ENCODE results near the gene AGPAT1. TPM values are rescaled to one million over a fixed set of nuclear protein-coding genes. Genes with fewer than 3 reads are reported as not detected.
A peak's percentile ranks its signal among the peaks of the same experiment; 100 is the strongest.

Gene AGPAT1
- total and polyA plus RNA-seq, 2 of the 13 experiments (the other 11 are each of a cell fraction or from before 2014, with no cell fraction given): 51.3 to 139 TPM

DNA sequence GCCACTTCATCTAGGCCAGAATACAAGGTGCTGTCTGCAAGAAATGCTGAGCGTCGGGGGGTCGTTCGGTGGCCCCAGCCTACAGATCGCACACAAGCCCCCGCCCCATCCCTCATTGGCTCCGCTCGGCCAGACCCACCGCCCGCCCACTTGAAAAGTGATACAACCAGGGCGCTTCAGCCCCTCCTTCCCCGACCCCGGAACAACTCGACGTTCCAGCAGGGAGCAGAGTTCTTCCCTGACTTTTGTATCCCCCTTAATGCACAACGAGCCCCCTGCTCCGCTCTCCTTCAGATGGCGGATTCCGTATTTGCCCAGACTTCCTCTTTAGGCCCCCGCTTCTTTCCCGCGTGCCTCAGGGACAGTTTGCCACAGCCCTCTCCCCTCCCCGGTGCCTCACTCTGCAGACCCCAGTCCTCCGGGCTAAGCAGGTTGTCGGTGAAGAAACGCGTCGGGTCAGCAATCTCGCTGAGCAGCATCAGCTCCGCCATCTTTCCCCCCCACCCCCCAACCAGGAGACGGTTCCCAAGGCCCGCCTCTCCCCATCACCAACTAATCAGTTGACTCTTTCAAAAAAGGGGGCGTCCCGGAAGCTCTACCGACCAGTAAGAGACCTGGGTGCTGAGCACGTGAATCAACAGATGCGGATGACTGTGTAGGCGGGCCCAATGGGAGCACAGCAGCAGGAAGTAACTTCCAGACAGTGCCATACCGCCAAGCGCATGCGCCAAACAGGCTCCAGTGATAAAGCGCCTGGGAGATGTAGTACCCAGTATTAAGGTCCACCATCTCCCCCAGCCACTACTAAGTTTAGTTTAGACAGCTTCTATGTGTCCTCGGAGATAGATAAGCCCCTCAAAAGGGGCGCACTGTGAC is 47.9 kb downstream of the AGPAT1 start, which contains the start of gene ATF6B (continued):
- TF ChIP-seq, protein P1, sequence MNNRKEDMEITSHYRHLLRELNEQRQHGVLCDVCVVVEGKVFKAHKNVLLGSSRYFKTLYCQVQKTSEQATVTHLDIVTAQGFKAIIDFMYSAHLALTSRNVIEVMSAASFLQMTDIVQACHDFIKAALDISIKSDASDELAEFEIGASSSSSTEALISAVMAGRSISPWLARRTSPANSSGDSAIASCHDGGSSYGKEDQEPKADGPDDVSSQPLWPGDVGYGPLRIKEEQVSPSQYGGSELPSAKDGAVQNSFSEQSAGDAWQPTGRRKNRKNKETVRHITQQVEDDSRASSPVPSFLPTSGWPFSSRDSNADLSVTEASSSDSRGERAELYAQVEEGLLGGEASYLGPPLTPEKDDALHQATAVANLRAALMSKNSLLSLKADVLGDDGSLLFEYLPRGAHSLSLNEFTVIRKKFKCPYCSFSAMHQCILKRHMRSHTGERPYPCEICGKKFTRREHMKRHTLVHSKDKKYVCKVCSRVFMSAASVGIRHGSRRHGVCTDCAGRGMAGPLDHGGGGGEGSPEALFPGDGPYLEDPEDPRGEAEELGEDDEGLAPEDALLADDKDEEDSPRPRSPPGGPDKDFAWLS (CRISPR knock-in tag; IDR thresholded peaks at IDR 0.05; ENCODE audit: borderline replicate concordance): peak; percentile 32; the same call in 1 of the 2 replicates
- TF ChIP-seq AGO2 (optimal IDR thresholded peaks at IDR 0.05; ENCODE audit: low read depth, low read length) (peak; percentile 73), CREB1 (IDR thresholded peaks at IDR 0.05) (peak; percentile 82), CREB1 (CRISPR knock-in tag; IDR thresholded peaks at IDR 0.05) (peak; percentile 93), ZNF430 (CRISPR knock-in tag; IDR thresholded peaks at IDR 0.05) (peak; percentile 64; the same call in 1 of the 2 replicates), NCOA5 (CRISPR knock-in tag; IDR thresholded peaks at IDR 0.05) (no peak)
- TF ChIP-seq, protein P2, sequence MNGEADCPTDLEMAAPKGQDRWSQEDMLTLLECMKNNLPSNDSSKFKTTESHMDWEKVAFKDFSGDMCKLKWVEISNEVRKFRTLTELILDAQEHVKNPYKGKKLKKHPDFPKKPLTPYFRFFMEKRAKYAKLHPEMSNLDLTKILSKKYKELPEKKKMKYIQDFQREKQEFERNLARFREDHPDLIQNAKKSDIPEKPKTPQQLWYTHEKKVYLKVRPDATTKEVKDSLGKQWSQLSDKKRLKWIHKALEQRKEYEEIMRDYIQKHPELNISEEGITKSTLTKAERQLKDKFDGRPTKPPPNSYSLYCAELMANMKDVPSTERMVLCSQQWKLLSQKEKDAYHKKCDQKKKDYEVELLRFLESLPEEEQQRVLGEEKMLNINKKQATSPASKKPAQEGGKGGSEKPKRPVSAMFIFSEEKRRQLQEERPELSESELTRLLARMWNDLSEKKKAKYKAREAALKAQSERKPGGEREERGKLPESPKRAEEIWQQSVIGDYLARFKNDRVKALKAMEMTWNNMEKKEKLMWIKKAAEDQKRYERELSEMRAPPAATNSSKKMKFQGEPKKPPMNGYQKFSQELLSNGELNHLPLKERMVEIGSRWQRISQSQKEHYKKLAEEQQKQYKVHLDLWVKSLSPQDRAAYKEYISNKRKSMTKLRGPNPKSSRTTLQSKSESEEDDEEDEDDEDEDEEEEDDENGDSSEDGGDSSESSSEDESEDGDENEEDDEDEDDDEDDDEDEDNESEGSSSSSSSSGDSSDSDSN (CRISPR knock-in tag; IDR thresholded peaks at IDR 0.05): no peak
- TF ChIP-seq, protein P3, sequence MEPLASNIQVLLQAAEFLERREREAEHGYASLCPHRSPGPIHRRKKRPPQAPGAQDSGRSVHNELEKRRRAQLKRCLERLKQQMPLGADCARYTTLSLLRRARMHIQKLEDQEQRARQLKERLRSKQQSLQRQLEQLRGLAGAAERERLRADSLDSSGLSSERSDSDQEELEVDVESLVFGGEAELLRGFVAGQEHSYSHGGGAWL (CRISPR knock-in tag; IDR thresholded peaks at IDR 0.05): no peak
- TF ChIP-seq, protein P4, sequence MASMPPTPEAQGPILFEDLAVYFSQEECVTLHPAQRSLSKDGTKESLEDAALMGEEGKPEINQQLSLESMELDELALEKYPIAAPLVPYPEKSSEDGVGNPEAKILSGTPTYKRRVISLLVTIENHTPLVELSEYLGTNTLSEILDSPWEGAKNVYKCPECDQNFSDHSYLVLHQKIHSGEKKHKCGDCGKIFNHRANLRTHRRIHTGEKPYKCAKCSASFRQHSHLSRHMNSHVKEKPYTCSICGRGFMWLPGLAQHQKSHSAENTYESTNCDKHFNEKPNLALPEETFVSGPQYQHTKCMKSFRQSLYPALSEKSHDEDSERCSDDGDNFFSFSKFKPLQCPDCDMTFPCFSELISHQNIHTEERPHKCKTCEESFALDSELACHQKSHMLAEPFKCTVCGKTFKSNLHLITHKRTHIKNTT (CRISPR knock-in tag; IDR thresholded peaks at IDR 0.05): no peak
- TF ChIP-seq, protein P5, sequence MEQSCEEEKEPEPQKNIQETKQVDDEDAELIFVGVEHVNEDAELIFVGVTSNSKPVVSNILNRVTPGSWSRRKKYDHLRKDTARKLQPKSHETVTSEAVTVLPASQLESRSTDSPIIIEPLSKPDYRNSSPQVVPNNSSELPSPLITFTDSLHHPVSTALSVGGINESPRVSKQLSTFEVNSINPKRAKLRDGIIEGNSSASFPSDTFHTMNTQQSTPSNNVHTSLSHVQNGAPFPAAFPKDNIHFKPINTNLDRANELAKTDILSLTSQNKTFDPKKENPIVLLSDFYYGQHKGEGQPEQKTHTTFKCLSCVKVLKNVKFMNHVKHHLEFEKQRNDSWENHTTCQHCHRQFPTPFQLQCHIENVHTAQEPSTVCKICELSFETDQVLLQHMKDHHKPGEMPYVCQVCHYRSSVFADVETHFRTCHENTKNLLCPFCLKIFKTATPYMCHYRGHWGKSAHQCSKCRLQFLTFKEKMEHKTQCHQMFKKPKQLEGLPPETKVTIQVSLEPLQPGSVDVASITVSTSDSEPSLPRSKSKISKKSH (CRISPR knock-in tag; IDR thresholded peaks at IDR 0.05; ENCODE audit: borderline replicate concordance): 0 out of 2 replicates have a peak, but pooled peaks have one; percentile 30
- TF ChIP-seq, protein P6, sequence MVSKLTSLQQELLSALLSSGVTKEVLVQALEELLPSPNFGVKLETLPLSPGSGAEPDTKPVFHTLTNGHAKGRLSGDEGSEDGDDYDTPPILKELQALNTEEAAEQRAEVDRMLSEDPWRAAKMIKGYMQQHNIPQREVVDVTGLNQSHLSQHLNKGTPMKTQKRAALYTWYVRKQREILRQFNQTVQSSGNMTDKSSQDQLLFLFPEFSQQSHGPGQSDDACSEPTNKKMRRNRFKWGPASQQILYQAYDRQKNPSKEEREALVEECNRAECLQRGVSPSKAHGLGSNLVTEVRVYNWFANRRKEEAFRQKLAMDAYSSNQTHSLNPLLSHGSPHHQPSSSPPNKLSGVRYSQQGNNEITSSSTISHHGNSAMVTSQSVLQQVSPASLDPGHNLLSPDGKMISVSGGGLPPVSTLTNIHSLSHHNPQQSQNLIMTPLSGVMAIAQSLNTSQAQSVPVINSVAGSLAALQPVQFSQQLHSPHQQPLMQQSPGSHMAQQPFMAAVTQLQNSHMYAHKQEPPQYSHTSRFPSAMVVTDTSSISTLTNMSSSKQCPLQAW (CRISPR knock-in tag; IDR thresholded peaks at IDR 0.05): peak; percentile 83
- TF ChIP-seq, protein P7, sequence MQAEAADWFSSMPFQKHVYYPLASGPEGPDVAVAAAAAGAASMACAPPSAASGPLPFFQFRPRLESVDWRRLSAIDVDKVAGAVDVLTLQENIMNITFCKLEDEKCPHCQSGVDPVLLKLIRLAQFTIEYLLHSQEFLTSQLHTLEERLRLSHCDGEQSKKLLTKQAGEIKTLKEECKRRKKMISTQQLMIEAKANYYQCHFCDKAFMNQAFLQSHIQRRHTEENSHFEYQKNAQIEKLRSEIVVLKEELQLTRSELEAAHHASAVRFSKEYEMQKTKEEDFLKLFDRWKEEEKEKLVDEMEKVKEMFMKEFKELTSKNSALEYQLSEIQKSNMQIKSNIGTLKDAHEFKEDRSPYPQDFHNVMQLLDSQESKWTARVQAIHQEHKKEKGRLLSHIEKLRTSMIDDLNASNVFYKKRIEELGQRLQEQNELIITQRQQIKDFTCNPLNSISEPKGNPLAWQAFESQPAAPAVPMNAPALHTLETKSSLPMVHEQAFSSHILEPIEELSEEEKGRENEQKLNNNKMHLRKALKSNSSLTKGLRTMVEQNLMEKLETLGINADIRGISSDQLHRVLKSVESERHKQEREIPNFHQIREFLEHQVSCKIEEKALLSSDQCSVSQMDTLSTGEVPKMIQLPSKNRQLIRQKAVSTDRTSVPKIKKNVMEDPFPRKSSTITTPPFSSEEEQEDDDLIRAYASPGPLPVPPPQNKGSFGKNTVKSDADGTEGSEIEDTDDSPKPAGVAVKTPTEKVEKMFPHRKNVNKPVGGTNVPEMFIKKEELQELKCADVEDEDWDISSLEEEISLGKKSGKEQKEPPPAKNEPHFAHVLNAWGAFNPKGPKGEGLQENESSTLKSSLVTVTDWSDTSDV (CRISPR knock-in tag; IDR thresholded peaks at IDR 0.05): no peak
- TF ChIP-seq, protein P8, sequence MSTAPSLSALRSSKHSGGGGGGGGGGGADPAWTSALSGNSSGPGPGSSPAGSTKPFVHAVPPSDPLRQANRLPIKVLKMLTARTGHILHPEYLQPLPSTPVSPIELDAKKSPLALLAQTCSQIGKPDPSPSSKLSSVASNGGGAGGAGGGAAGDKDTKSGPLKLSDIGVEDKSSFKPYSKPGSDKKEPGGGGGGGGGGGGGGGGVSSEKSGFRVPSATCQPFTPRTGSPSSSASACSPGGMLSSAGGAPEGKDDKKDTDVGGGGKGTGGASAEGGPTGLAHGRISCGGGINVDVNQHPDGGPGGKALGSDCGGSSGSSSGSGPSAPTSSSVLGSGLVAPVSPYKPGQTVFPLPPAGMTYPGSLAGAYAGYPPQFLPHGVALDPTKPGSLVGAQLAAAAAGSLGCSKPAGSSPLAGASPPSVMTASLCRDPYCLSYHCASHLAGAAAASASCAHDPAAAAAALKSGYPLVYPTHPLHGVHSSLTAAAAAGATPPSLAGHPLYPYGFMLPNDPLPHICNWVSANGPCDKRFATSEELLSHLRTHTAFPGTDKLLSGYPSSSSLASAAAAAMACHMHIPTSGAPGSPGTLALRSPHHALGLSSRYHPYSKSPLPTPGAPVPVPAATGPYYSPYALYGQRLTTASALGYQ (CRISPR knock-in tag; IDR thresholded peaks at IDR 0.05): no peak
